Measurements from ENCODE around the gene CLDN34.

CLDN34 gene

GRCh38 chrX:9948406-9948805 lies 18.8 kb upstream of the CLDN34 start:
- TF ChIP-seq RARB (CRISPR knock-in tag; IDR thresholded peaks at IDR 0.05) (no peak), ZFP30 (CRISPR knock-in tag; IDR thresholded peaks at IDR 0.05) (no peak), ZNF70 (CRISPR knock-in tag; IDR thresholded peaks at IDR 0.05) (no peak), GLIS3 (CRISPR knock-in tag; IDR thresholded peaks at IDR 0.05) (no peak), TSHZ2 (CRISPR knock-in tag; IDR thresholded peaks at IDR 0.05) (no peak), ARNTL (CRISPR knock-in tag; IDR thresholded peaks at IDR 0.05; ENCODE audit: borderline replicate concordance, low read depth) (no peak), SNAI2 (CRISPR knock-in tag; IDR thresholded peaks at IDR 0.05) (no peak), ZFP3 (CRISPR knock-in tag; IDR thresholded peaks at IDR 0.05) (no peak), ZC3H10 (CRISPR knock-in tag; IDR thresholded peaks at IDR 0.05) (no peak), CSDC2 (CRISPR knock-in tag; IDR thresholded peaks at IDR 0.05) (no peak)
- TF ChIP-seq, protein P1, sequence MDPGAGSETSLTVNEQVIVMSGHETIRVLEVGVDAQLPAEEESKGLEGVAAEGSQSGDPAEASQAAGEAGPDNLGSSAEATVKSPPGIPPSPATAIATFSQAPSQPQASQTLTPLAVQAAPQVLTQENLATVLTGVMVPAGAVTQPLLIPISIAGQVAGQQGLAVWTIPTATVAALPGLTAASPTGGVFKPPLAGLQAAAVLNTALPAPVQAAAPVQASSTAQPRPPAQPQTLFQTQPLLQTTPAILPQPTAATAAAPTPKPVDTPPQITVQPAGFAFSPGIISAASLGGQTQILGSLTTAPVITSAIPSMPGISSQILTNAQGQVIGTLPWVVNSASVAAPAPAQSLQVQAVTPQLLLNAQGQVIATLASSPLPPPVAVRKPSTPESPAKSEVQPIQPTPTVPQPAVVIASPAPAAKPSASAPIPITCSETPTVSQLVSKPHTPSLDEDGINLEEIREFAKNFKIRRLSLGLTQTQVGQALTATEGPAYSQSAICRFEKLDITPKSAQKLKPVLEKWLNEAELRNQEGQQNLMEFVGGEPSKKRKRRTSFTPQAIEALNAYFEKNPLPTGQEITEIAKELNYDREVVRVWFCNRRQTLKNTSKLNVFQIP (CRISPR knock-in tag; IDR thresholded peaks at IDR 0.05; ENCODE audit: borderline replicate concordance, low read depth): no peak
- TF ChIP-seq, protein P2, sequence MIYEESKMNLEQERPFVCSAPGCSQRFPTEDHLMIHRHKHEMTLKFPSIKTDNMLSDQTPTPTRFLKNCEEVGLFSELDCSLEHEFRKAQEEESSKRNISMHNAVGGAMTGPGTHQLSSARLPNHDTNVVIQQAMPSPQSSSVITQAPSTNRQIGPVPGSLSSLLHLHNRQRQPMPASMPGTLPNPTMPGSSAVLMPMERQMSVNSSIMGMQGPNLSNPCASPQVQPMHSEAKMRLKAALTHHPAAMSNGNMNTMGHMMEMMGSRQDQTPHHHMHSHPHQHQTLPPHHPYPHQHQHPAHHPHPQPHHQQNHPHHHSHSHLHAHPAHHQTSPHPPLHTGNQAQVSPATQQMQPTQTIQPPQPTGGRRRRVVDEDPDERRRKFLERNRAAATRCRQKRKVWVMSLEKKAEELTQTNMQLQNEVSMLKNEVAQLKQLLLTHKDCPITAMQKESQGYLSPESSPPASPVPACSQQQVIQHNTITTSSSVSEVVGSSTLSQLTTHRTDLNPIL (CRISPR knock-in tag; IDR thresholded peaks at IDR 0.05; ENCODE audit: low read depth): no peak
- no peak for ATAC-seq

- TF ChIP-seq BACH2 (CRISPR knock-in tag; IDR thresholded peaks at IDR 0.05; ENCODE audit: borderline replicate concordance) (no peak), ISL1 (CRISPR knock-in tag; IDR thresholded peaks at IDR 0.05) (no peak), ARNTL (CRISPR knock-in tag; IDR thresholded peaks at IDR 0.05; ENCODE audit: borderline replicate concordance, low read depth) (no peak), GLIS3 (CRISPR knock-in tag; IDR thresholded peaks at IDR 0.05) (no peak), RARB (CRISPR knock-in tag; IDR thresholded peaks at IDR 0.05) (no peak), TCF4 (CRISPR knock-in tag; IDR thresholded peaks at IDR 0.05; ENCODE audit: borderline replicate concordance) (no peak), ZNF70 (CRISPR knock-in tag; IDR thresholded peaks at IDR 0.05) (no peak), ZFP30 (CRISPR knock-in tag; IDR thresholded peaks at IDR 0.05) (no peak), ZNF565 (CRISPR knock-in tag; conservative IDR thresholded peaks at IDR 0.05; ENCODE audit: low read depth) (no peak), TOX (CRISPR knock-in tag; IDR thresholded peaks at IDR 0.05; ENCODE audit: borderline replicate concordance) (no peak), ZFP3 (CRISPR knock-in tag; IDR thresholded peaks at IDR 0.05) (no peak), CSDC2 (CRISPR knock-in tag; IDR thresholded peaks at IDR 0.05) (no peak), SNAI2 (CRISPR knock-in tag; IDR thresholded peaks at IDR 0.05) (no peak), ZC3H10 (CRISPR knock-in tag; IDR thresholded peaks at IDR 0.05) (no peak), PPARA (CRISPR knock-in tag; IDR thresholded peaks at IDR 0.05; ENCODE audit: borderline replicate concordance) (no peak)
- TF ChIP-seq, protein P3, sequence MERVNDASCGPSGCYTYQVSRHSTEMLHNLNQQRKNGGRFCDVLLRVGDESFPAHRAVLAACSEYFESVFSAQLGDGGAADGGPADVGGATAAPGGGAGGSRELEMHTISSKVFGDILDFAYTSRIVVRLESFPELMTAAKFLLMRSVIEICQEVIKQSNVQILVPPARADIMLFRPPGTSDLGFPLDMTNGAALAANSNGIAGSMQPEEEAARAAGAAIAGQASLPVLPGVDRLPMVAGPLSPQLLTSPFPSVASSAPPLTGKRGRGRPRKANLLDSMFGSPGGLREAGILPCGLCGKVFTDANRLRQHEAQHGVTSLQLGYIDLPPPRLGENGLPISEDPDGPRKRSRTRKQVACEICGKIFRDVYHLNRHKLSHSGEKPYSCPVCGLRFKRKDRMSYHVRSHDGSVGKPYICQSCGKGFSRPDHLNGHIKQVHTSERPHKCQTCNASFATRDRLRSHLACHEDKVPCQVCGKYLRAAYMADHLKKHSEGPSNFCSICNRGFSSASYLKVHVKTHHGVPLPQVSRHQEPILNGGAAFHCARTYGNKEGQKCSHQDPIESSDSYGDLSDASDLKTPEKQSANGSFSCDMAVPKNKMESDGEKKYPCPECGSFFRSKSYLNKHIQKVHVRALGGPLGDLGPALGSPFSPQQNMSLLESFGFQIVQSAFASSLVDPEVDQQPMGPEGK (CRISPR knock-in tag; IDR thresholded peaks at IDR 0.05; ENCODE audit: borderline replicate concordance): no peak
- TF ChIP-seq, protein P4, sequence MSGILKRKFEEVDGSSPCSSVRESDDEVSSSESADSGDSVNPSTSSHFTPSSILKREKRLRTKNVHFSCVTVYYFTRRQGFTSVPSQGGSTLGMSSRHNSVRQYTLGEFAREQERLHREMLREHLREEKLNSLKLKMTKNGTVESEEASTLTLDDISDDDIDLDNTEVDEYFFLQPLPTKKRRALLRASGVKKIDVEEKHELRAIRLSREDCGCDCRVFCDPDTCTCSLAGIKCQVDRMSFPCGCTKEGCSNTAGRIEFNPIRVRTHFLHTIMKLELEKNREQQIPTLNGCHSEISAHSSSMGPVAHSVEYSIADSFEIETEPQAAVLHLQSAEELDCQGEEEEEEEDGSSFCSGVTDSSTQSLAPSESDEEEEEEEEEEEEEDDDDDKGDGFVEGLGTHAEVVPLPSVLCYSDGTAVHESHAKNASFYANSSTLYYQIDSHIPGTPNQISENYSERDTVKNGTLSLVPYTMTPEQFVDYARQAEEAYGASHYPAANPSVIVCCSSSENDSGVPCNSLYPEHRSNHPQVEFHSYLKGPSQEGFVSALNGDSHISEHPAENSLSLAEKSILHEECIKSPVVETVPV (CRISPR knock-in tag; IDR thresholded peaks at IDR 0.05): no peak
- TF ChIP-seq, protein P1 (CRISPR knock-in tag; IDR thresholded peaks at IDR 0.05; ENCODE audit: borderline replicate concordance, low read depth): no peak
- TF ChIP-seq, protein P2 (CRISPR knock-in tag; IDR thresholded peaks at IDR 0.05; ENCODE audit: low read depth): no peak
- no peak for ATAC-seq
These were observed 14.9 kb upstream of the CLDN34 start for GRCh38 chrX:9952300-9952699.

Measured in SK-N-SH treated with all-trans-retinoic acid at 6 μM for 48 hours (cell line).